GM19395 (cell line): ENCODE data around the gene ZIC1.

Source experiments
- ATAC-seq: cut with Tn5 transposase; IDR thresholded peaks from one replicate; pipeline ENCODE4 v1.9.1; 2021; ENCODE audit warnings: mild to moderate bottlenecking, moderate library complexity; ENCODE audit not compliant: unreplicated experiment

The ZIC1 gene

DNA sequence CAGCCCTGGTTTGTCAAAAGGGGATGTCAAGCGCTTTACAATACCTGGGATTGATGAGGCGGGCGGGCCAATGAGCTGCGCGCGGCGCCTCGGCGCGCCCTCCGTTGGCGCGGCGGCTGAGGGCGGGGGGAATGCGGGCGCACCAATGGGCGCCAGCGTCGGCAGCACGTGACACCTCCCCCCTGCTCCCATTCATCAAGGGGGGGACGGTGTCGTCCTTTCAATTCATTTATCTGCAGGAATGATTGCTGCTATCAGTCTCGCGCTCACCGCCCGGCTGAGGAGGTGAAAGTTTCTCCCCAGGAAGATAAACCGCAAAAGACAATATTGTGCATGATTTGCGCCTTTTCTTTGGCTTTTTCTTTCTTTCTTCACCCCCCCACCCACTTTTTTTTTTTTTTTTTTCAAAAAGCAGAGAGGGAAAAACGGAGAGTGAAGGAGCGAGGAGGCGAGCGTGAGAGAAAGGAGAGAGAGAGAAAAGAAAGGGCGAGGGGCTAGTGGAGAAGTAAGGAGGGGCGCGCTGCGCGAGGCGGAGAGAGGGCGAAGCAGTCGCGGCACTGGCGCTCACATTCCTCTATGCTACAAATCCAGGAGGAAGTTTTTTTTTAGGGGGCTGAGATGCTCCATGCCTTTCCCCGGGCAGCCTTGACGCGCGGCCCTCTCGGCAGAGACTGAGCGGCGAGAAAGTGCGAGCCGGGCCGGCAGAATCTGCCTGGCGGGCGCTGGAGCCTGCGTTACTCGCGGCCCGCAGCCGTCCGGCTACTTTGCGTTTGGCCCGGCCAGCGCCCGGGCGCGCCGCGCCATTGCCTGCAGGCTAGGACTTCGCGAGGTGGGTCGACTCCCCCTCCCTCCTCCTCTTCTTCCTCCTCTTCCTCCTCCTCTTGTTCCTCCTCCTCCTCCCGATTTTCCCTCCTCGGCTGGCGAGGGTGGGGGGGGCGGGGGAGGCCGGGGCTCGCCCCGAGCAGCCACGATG lies at the start of gene ZIC1:
Gene ZIC1, plus strand, starts transcription at position 223 of the 973 bp plus-strand sequence. Its CDS starts 748 bp downstream, at position 971.
- no peak for ATAC-seq

DNA sequence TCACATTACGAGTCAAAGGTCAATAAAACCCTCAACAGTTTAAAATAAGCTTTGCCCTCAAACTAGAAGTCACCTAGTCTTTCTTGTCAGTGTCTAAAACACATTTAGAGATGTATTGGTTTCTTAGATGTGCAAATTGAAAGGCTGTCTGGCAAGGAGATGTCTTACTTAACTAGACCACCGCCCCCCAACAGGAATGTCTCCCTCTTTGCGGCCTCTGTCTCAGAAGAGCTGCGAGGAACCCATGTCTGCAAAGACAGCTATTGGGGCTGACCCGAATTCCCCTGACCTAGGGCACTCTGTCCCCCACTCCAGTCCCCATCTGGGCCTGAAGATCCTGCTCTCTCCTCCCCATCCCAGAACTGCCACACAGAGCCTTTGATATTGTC lies 49.1 kb upstream of the ZIC1 start:
- ATAC-seq = no peak

DNA sequence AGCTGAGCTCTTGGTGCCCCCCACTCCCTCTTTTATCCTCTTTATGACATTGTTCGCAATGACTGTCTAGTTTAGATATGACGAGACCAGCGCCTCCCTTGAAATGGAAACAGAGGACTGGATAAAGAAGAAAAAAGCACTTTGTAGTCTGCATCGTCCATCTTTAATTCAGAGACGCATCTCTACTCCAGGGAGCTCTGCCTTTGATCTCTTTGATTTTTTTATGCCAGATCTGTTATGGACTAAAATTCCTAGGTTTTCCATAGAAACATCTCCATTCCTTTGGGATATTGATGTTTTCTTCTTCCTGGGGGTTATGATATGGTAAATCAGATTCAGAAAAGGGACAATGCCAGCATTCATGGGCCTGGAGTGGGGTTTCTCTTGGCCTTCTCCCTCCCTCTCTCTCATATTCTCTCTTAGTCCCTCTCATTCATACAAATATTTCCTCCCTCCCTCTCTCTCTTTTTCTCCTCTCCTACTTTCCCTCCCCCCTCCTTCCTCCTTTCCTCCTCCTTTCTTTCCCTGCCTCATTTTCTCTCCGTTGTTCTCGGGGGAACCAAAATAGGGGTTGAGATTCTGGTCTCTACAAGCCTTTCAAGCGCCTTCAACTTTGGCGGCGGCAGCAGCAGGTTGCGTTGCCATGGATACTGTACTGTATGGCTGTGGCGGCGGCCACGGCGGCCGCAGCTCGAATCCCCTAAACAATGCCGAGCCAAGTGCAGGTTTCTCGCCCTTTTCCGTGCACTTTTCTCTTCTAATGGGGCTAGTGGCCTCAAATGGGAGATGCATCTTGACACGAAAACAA lies 48.3 kb upstream of the ZIC1 start:
- ATAC-seq = no peak

DNA sequence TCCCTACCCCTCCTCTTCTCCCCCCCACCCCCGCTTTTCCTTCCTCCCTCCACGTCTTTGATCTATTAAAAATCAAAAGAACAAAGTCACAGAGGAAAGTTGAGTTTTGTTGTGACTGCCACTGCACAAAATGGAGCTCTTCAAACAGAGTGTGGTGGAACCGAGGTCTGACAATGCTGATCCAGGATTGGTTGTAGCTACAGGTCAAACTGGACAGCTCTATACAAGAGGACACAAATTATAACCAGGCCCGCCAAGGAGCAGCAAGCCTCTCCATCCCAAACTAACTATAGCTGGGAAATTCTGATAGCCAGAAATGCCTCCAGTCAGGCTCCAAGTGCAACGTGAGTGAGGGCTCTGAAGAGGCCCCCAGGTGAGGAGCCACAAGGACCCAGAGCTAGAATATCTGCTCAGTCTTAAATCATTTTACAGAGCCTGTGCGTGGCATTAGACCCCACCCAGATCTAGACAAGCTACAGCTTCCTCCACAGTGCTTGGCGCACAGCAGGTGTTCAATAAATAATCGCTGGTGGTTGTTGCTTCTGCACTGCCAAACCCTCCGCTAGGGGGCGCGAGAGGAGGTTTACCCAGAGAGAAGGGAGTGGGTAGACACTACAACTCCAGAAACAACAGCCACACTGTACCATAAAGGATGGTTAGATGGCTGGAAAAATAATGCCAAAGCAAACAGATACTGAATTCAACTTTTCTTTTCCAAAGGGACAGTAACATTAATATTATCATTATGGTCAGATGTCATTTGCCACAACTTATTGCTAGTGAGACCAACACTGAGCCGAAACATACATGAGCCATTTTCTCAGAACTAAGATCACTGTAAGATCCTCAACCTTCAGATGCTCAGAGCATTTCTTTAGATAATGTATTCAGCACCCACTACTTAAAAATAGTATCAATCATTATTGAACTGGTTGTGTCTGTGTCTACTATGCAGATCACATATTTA lies 47.4 kb upstream of the ZIC1 start:
- peak; percentile 83 for ATAC-seq

DNA sequence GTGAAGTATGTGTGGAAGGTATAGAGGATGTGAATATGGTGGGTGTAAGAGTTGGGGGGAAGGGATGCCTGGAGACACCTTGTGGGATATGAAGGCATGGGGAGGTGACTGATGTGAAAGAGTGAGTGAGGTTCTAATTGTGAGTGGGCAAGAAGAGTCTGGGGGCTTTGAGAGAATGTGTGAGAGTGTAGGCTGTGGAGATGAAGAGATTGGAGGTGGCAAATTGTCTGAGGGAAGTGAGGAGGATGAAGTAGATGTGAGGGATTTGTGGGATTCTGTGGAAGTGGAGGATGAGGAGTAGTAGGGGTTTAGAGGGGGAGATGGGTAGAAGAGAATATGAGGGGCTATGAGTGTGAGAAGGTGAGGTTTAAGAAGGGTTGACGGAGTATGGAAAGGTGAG lies 44.4 kb upstream of the ZIC1 start:
- no peak for ATAC-seq

DNA sequence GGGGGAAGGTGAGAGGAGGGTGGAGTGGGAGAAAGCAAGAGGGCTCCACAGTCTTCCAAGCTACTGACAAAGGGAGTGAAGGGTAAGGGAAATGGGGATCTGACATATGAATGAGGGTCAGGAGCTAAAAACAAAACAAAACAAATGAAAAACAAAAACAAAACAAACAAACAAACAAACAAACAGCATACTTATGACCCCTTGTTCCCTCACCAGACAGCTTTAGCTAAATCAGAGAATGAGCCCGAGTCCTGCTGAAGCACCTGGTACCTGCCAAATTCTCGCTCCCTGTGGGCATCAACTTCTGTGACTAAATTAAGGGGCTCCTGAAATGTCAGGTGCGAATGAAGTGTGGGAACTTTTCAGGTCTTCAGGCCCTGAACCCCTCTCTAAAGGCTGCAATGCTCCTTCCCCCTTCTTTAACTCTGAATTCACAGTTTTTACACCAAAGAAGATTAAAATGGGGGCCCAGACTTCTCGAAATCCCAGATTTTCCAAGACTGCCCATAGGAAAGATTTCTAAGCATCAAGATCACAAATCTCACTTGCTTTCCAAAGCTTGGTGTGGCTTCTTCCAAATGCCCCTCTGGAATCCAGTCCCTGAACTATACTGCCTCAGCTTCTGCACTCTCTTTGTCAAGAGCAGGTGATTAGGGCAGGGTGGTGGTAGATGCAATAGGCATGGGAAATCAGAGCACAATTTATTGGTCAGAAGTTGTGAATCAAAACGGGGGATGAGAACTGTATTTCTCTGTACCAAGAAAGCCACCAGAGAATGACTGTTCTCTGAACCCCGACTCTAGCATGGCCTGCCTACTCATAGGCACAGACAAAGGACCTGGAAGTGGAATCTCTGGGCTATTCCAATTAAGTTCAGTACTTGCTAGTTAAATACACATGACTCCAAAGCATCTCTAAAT lies 43.7 kb upstream of the ZIC1 start:
- ATAC-seq = no peak

DNA sequence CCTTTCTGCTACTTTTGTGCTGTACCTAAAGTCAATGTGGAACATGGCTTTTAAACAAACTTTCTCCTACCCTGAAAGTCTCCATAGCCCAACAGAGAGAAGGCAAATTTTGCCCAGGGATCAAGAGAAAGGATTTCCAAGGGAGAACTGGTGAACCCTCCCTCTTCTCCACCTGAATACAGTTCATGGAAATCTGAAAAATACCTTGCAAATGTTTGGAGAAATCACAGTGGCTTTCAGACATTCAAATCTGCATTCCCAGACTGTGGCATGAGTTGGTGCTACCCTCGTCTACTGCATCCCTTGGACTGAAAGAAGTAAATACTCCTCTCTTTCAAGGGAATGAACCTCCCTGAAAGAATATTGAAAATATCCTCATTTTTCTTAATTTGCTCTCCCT lies 41.5 kb upstream of the ZIC1 start:
- no peak for ATAC-seq

DNA sequence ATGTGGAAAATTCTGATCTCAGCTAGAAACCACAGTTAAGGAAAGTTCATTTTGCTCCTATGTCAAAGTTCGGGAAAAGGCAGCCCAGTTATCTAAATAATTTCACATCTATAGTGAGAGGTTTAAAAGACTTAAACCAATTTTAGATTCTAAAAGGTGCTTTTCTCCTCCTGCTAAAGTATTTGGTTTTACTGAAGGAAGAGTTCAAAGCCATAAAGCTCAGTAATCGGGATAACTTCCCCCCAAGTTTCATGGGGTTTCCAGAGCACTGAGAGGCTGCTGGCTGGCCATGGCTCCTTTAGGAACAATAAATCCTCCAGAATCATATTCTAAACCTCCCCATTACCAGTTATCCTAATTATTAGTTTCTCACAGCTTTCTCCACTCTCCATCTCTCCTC lies 41.0 kb upstream of the ZIC1 start:
- ATAC-seq = no peak

DNA sequence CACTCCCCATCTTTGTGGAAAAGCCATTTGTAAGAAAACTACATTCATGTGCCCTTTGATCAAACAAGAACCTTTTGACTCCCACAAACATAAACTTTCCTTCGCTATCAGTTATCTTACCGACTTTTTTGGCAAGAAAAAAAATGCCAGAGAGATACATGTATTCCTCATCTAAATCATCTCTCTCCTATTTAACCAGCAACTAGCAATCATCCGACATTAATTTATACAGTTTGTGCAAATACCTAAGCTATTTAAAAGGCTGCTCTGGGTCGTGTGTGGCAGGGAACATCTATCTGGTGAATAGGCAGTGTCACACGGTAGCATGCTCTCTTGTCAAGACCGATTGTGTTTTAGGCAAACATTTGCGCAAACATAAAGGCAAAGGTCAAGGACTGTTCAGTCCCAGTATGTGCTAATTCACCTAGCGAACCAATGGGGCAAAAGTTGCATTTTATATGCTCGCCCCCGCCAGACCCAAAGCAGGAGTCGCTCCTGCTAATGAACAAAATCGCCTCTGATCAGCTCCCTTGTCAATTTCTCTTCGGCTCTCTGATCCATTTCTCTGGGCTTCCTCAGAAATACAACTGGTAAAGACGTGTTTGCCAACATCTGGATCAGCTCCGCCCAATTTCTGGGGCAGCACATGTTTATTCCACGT lies 40.5 kb upstream of the ZIC1 start:
- no peak for ATAC-seq

DNA sequence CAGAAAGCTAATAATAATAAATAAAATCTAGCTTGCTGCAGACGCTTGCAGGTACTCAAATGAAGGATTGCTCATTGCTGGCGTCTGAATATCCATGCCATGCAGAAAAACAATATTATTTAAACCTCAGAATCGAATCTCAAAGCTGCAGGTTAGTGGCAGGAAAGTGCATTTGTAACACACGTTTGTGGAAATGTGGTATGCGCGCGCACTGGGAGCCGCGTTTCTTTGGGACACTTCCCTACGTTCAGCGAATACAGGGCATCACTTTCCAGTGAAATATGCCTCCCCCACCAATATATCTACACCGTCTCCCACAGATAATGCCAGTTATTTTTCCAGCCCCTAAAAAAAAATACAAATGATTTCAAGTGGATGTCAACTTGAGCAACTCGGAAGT lies 39.9 kb upstream of the ZIC1 start:
- no peak for ATAC-seq

DNA sequence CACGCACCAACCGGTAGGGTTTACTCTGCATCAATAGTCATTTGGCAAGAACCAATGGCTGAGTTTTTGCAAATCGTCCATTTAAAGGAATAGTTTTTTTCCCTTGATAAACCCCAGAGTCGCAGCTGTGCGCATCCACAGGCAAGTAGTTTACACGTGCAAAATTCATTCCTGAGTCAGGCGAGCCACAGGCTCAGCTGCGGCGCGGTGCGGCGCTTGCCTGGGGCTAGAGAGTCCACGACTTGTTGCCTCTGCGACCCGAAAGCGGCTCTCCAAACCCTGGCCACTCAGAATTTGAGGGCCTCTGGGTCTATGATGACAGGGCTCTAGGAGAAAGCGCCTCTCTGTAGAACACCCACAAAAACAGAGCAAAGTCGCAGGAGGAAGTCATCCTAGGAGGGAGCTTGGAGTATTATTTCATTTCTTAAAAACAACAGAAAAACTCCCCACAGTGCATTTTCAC lies 39.5 kb upstream of the ZIC1 start:
- no peak for ATAC-seq

DNA sequence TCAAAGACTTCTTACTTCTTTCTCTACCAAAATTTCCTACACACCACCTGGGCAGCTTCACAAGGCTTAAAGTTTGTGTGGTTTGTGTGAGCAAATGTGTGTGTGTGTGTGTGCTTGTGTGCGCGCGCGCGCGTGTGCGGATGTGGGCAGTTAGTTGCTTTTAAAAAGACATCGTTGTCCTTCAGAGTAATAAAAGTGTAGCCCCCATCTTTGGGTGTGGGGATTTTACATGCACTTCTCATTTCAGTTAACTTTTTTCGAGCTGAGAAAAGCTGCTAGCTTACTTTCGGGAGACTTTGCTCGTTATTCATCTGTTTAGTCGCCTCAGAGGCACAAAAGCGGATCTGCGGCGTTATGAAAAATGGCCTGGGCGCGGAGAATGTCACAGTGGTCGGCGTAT lies 38.8 kb upstream of the ZIC1 start:
- no peak for ATAC-seq

DNA sequence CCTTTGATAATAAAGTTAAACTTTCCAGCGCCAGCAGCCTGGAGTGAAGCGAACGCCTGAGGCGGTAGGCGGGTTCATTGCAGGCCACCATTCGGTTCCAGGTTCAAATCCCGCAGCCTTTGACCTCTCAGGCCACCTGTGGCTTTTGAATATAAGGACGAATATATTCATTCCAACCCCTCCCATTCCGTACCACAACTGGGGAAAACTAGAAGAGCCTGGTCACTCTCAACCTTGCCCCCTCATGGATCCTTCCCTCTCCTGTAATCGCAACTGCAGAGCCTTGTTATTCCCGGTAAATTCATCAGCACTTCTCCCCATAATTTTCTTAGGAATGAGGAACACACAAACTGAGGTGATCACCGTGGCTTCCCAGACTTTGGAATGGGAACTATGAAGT lies 38.0 kb upstream of the ZIC1 start:
- no peak for ATAC-seq

DNA sequence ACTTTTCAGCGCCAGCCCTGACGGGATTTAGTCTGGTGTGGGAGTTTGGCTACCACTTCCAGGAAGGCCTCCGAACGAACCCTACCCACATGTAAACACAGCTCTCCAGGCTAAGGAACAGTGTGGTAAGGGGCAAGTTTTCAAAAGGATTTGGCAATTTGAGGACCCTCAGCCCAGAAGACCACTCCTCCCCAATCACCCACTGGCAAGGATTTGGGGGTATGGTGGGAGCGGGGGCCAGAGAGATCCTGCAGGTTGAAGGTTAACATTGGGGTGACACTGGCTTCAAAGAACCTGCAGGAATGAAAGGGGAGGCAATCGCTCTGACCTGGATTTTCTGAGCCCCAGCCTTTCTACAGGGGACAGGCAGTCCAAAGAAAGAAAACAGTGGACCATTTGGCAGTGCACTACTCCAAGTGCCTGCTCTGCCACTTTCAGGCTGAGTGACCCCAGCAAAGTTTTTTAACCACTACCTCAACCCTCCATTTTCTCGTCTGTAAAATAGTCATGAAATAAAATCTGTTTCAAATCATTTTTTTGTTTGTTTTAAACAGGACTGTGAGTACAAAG lies 37.3 kb upstream of the ZIC1 start:
- no peak for ATAC-seq

DNA sequence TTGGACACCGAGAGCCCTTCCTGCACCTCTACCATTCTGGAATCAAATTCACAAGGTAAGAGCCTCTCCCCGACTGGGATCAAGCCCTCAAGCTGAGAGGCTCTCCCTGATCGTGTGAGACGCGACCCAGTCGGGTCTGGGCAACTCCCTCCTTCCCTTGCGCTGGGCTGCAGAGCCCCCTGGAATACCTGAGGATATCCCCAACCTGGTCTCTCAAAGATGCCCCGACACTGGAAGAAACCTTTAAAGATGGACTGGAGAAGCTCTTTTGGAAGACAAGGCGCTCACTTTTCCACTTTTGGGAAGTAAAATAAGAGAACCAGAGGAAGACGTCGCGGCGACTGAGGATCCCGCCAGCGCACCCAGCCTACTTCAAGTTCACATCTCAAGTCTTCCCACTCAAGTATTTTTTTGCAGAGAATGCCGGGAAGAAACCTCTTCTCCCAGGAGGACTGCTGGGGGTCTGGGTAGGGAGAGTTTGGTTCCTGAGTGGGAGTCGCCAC lies 36.6 kb upstream of the ZIC1 start:
- no peak for ATAC-seq

DNA sequence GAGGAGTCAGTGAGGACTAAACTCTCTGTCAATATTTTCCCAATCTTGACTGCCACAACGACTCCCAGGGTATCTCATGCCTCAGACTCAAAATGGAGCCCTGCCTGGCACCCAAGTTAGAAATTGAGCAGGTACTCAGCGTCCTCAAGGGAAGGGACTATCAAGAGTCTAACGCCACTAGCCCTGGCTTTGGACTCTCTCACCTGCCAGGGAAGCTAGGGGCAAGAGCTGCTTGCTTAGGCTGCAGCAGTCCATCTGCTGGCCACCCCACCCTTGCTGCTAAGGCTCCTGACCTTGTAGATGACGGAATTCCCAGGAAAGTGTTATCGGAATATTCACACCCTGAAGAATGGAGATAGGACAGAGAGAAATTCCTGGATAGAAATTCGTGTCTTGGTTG lies 35.9 kb upstream of the ZIC1 start:
- ATAC-seq = no peak

DNA sequence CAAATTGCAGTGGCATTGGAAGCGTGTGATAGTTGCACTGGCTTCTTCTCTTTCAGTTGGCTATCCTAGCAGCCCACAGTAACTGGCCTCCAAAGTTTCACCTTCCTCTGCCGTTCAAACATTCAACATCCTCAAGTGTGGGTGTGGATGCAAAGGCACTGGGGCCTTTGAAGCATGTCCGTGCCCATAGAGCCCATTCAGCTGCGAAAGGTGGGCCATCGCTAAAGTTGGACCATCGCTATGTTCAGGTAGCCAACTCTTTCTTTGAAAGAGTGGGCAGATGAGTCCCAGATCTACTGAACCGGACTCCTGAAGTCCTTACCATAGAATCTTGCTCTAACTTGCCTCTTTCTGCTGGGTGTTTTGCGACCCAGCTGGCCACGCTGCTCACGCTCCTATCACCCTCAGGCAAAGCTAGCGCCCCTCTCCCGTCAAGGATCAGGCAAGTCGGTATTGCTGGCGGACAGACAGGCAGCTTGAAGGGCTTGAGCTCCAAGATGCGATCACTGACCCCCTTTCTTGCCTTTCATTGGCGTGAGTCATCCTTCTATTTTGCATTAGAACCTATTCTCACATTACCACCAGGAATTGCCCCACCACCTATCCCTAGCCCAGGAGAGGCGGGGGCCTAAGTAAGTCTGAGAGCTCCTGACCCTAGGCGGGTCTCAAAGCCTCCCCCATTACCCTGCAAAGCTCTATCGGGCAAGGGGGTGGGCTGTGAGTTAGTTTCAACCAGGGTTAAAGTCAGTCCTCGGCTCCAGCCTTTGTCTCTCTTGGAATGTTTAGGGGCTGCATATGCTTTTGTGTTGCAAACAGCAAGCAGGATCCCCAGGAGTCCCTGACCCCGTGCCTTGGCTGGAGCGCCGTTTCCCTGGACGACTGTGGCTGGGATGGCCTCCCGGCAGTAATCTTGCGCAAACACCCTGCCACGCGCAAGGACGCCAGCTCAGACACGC lies 31.5 kb upstream of the ZIC1 start:
- no peak for ATAC-seq
